Epidermal melanocyte (primary cell): ENCODE data around the gene NREP.
"Not testable (repeated sequence)": the region's sequence is repeated elsewhere in the genome, so short reads cannot be mapped to it uniquely, and the experiment has no call there.

Experiments
- DNase-seq: peaks from one replicate; pipeline ENCODE4 v3.0.0; 2011; ENCODE audit warnings: low spot score; ENCODE audit not compliant: insufficient read length

NREP gene

DNA sequence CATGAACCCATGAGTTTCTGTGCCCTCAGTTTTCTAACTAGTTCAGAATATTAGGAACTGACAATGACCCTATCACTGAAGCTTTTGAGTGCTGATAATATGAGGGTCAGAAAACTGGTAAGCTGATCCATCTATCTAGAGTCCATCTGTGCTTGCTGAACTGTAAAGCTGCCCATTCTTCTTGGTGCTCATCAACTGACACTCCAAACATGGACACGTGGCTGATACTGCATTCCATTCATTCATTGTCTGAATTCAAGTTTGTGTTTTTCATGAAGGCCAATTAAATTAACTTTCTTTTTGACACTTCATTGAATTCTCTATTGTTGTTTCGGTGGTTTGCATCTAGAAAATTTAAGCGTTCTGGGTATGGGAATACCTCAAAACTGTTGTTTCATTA lies 17.6 kb downstream of the NREP start:
- no peak for DNase-seq

- no peak for DNase-seq
Measured at GRCh38 chr5:111738118-111738517, 18.9 kb downstream of the NREP start.

- no peak for DNase-seq
Measured at GRCh38 chr5:111737716-111738115, 19.3 kb downstream of the NREP start.

GRCh38 chr5:111735583-111736270 lies 21.3 kb downstream of the NREP start:
- no peak for DNase-seq

- no peak for DNase-seq
Measured at GRCh38 chr5:111734597-111734996, 22.4 kb downstream of the NREP start.

GRCh38 chr5:111734013-111734412 lies 23.0 kb downstream of the NREP start:
- no peak for DNase-seq

DNA sequence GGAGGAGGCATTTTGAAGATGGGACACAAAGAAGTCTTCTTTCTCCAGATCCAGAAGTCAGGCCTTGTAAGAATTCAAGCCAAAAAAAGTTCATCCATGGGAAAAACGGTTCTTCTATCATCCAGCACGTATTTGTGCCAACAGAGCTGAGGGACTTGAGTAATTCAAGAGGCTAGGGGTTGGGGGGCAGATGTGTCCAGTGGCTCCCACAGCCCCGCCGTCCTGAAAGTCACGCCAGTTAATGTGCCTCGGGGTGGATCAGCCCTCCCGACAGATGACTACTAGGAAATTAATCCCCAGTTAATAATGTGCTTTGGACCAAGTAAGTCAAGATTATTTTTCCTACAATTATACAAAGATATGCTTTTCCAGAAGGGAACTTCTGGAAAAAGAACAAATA lies 23.4 kb downstream of the NREP start:
- no peak for DNase-seq

DNA sequence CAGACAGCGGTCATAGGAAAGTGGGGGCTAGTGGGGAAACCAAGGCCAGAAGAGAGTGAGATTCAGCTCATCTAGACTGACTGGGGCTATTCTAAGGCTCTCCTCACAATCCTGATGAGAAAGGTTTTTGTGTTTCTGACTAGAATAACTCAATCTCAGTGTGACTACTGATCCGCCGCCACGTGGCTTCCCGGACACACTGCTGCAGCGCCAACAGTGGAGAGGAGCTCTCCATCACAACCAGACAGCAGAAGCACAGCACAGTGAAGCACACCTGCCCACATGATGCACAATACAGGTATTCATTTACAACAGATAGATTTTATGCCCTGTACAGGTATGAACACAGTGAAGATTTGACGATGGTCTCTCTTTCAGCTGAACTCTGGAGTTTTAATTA lies 25.4 kb downstream of the NREP start:
- no peak for DNase-seq

DNA sequence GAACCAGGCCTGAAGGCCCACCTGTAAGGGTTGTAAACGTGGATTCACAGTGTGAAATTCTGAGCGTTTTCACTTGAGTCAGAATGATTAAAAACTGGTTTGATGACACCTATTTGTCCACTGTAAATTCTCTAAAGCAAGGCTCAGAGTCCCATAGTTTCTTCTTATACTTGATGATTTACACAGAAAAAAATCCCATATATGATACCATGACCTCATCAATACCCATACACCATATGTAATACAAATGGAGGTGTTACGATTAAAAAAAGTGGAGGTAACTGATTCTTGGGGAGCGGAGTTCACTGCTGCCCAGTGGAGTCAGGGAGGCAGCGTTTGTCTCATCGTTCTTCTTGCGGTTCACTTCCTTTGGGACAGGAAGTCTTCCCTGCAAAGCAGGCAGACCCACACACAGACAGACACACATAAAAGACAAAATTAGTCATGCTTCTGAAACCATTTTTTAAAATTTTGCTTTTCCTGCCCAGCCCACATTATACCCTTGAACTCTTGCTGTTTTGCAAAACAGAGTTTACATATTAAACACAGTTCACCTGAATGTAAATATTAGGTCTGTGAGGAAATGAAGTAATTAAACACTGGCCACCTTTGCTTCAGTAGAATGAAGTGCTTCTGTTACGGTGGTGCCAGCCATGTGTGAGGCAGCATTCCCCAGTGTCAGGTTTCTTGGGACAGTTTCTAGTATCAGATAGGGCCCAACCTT lies 26.2 kb downstream of the NREP start:
- DNase-seq: no peak

DNA sequence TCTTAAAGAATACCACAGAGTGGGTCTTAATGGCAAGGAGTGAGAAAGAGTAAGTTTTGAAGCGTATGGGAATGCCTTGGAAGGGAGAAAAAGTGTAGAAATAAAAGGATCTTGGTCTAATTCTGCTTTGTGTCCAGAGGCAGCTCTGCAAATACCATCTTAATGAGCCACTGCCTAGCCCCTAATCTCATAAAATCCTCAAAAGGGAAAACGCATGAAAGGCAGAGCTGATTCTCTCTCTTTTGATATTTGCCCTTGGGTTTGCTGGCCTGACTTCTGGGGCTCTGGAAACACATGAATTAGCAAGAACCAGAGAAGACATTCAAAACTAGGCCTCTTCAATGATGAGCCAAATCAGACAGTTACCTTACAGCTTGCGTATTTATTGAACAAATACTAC lies 28.1 kb downstream of the NREP start:
- no peak for DNase-seq

DNA sequence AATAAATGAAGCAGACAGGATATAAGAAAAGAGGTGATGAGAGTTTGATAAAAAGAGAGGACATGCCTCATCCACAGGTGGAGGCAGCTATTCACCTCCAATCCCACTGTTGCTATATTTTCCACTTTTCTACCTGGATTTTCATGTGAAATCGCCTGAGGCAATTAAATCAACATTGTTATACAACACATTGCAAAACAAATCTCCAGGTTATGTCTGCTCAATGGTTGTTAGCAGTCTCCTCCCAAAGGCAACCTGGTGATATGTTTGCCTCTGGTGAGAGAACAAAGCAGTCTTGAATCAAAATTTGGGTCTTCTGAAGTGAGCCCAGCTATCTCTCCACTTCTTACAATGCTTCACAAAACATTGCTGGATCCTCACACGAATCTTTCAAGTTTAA lies 30.0 kb downstream of the NREP start:
- DNase-seq: no peak

- DNase-seq: no peak
Measured at GRCh38 chr5:111722140-111722539, 34.9 kb downstream of the NREP start.

DNA sequence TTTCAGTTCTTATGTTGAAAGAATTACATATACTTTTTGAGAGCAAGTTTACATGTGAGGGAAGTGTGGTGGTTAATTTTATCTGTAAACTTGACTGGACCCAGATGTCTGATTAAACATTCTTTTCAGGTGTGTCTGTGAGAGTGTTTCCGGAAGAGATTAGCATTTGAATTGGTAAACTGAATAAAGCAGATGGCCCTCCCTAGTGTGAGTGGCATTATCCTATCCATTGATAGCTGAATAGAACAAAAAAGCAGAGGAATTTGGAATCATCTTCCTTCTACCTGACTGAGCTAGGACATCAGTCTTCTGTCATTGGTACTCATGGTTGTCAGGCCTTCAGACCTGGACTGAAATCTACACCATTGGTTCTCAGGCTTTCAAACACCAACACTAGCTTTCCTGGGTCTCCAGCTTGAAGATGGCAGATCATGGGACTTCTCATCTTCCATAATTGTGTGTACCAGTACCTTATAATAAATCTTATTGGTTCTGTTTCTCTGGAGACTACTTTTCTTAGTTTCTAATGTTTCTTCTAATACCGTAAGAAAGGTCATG lies 36.6 kb downstream of the NREP start:
- DNase-seq: no peak

DNA sequence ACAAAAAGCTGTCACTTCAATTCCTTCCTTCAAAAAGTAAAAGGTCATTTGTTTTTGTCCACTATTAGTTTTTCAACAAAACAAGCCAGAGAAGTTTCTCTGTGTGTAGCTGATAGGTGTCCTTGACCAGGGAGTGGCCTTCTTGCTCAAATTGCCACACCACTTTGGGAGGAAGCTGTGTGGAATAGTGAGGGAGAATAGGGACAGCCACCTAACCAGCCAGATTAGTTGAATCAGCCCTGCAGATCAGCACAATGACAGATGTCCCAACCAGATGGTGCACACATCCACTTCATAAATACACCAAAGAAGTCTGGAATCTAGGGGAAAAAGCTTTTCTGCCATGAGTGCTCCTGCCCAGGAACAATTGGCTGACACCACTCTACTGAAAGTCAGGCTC lies 37.2 kb downstream of the NREP start:
- DNase-seq: no peak

- not testable (repeated sequence) for DNase-seq
Measured at GRCh38 chr5:111716789-111717188, 40.2 kb downstream of the NREP start.

- DNase-seq: no peak
Measured at GRCh38 chr5:111707630-111708164, 49.3 kb downstream of the NREP start.

DNA sequence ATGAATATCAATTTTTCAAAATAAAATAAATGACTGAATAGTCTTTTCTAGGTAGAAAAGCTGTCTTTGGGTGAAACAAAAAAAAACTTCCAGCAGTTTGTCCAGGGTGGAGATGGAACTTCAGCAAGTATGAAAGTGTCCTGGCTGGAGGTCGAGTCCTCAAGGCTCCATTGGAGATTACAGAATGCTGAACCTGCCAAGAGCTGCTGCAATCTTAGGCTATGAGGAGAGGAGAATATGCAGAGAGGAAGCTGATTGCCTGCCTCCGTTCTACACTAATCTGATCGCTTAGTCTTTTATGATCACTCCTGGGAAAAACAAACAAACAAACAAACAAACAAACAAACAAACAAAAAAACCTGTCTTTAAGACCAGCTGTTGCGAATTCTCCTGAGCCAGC lies 50.6 kb downstream of the NREP start:
- no peak for DNase-seq

DNA sequence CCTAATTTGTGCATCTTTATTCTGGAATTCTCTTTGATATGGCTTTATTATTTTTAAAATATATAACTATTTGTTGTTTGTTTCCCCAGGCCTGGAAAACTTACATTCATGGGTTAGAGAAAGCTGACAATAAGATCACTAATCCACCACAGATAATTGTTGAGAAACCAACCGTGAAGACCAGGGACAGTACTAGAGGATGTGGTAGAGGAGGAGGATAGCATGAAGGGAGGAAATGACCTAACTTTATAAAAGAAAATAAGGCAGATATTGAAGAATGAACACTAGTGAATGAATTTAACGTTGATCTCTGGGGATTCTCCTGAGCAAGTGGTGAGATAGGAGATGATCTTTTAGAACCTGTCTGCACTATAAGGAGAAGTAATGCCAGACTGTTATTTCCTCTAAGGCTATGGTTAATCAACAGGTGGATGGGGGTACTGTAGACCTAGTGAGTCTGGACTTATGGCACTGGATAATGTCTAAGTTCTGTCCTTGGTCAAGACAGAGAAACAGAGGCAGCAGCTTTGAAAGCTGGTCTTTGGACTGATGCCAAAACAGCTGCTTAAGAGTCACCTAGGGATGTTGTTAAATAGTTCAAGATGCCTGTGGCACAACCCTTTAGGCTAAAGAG lies 52.4 kb downstream of the NREP start:
- no peak for DNase-seq

DNA sequence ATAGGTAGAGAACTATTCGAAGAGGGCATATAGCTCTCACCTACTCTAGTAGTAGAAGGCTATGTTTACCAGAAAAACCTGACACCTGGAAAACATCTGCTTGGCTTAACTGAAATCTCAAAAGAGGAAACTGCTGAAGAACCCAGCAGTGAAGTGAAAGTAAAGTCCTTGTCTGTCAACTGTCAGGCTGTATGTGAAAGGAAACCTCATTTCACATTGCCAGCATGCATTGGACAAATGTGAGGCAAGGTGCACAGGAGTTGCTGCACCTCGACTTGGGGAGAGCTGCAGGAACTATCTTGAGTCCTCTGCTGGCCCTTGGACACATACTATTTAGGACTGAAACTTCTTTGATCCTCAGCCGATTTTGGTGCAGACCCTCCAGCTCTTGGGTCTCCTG lies 53.3 kb downstream of the NREP start:
- DNase-seq: no peak

DNA sequence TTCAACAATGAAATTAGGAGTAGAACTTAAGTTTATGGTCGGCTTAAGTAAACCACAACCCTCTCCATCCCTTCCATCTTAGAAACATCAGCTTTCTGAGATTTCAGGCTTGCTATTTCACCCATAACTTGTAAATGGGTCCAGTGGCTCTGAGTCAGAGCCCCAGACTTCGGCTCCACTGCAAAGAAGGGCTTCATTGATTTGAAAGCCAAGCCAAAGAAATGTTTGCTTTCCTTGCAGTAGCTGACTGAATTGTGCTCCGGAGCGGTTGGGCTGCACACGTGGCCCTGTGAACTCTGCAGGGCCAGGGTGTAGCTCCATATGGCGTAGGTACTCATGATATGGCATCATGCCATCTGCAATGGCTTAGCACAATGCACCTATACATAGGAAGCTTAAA lies 57.0 kb downstream of the NREP start:
- DNase-seq: no peak

GRCh38 chr5:111699324-111699723 lies 57.7 kb downstream of the NREP start:
- no peak for DNase-seq
